Omental fat pad (tissue), 4 donors: ENCODE results near the gene UST. TPM values are rescaled to one million over a fixed set of nuclear protein-coding genes. Genes with fewer than 3 reads are reported as not detected.
"Not testable (repeated sequence)": the region's sequence is repeated elsewhere in the genome, so short reads cannot be mapped to it uniquely, and the experiment has no call there.

Experiments used
- ATAC-seq: fragments of 150-250 bp; one replicate; pipeline ENCODE4 v1.9.1; 2016; ENCODE audit warnings: mild to moderate bottlenecking, moderate library complexity; ENCODE audit not compliant: low FRiP score
- DNase-seq: peaks from one replicate; pipeline ENCODE4 v3.0.0-alpha.2; 2019; ENCODE audit warnings: low spot score
- CTCF ChIP-seq, 3 donors: fragments of 450-650 bp; IDR thresholded peaks; one replicate each; pipeline ENCODE4 v1.5.1; 2016 to 2017; ENCODE audit warnings: antibody characterized with exemption in 3 of 3, mild to moderate bottlenecking in 3 of 3, moderate library complexity in 2 of 3
- total RNA-seq, 4 donors: library from RNA; depleted of rRNA; stranded (reverse); fragments of >200 nt; gene quantifications; one replicate each; pipeline ENCODE4 v1.1.0, GENCODE V29; 2016

UST gene
- total RNA-seq, 4 donors from 2014 or later, result 9.2 to 20.8 (median 15.0) TPM

GRCh38 chr6:148846778-148847761 is 100.2 kb downstream of the UST start:
- ATAC-seq (no peak), DNase-seq (no peak)
- no peak for TF ChIP-seq CTCF (IDR thresholded peaks at IDR 0.05)

- no peak for TF ChIP-seq CTCF (IDR thresholded peaks at IDR 0.05)
- DNase-seq, result no peak
- no peak for ATAC-seq
These were observed 102.1 kb downstream of the UST start for GRCh38 chr6:148848915-148849314.

- DNase-seq, ATAC-seq: not testable (repeated sequence)
These were observed 102.6 kb downstream of the UST start for GRCh38 chr6:148849449-148849848.

GRCh38 chr6:148850964-148851363 is 104.1 kb downstream of the UST start:
- DNase-seq (no peak), ATAC-seq (no peak)
- TF ChIP-seq CTCF (IDR thresholded peaks at IDR 0.05), result no peak

- TF ChIP-seq CTCF (IDR thresholded peaks at IDR 0.05), result no peak
- ATAC-seq (no peak), DNase-seq (no peak)
These were observed 105.1 kb downstream of the UST start for GRCh38 chr6:148851683-148852556.

GRCh38 chr6:148852688-148853087 is 105.9 kb downstream of the UST start:
- TF ChIP-seq CTCF (IDR thresholded peaks at IDR 0.05), result no peak

GRCh38 chr6:148853113-148853512 is 106.3 kb downstream of the UST start:
- not testable (repeated sequence) for DNase-seq, ATAC-seq

More at GRCh38 chr6:148852688-148853087, 105.9 kb downstream of the UST start:
- no peak for ATAC-seq
- no peak for DNase-seq
